Transverse colon (tissue), 3 donors: ENCODE results near the gene OR9A4.
"Not testable (repeated sequence)": the region's sequence is repeated elsewhere in the genome, so short reads cannot be mapped to it uniquely, and the experiment has no call there.

Source experiments
- CTCF ChIP-seq, 5 experiments: fragments of 200-600 bp in 3 of 5; fragments of 450-650 bp in 2 of 5; sonication (generic) in 3 of 5; IDR thresholded peaks; 1 replicate in 2 of 5; 2 replicates in 3 of 5; pipeline ENCODE4 v1.5.1; 2016 to 2017; ENCODE audit warnings: antibody characterized with exemption in 5 of 5, inconsistent platforms in 3 of 5, mild to moderate bottlenecking in 2 of 5, moderate library complexity in 1 of 5
- EP300 ChIP-seq: sonication (generic); formaldehyde crosslinking; IDR thresholded peaks from one replicate; pipeline ENCODE4 v1.6.1; 2017; ENCODE audit warnings: antibody characterized with exemption, low read depth
- POLR2A ChIP-seq: fragments of 450-650 bp; IDR thresholded peaks from one replicate; pipeline ENCODE4 v1.6.1; 2016; ENCODE audit warnings: antibody characterized with exemption, mild to moderate bottlenecking, moderate library complexity

- TF ChIP-seq EP300; CTCF (IDR thresholded peaks at IDR 0.05); POLR2A: not testable (repeated sequence)
Observed at GRCh38 chr7:141899366-141899765, 16.8 kb upstream of the OR9A4 start.
